Measurements from ENCODE around the gene TSC22D1. TPM values are rescaled to one million over a fixed set of nuclear protein-coding genes. Genes with fewer than 3 reads are reported as not detected.

Gene TSC22D1
- total RNA-seq, 4 donors from 2014 or later = 223 to 389 (median 262) TPM

DNA sequence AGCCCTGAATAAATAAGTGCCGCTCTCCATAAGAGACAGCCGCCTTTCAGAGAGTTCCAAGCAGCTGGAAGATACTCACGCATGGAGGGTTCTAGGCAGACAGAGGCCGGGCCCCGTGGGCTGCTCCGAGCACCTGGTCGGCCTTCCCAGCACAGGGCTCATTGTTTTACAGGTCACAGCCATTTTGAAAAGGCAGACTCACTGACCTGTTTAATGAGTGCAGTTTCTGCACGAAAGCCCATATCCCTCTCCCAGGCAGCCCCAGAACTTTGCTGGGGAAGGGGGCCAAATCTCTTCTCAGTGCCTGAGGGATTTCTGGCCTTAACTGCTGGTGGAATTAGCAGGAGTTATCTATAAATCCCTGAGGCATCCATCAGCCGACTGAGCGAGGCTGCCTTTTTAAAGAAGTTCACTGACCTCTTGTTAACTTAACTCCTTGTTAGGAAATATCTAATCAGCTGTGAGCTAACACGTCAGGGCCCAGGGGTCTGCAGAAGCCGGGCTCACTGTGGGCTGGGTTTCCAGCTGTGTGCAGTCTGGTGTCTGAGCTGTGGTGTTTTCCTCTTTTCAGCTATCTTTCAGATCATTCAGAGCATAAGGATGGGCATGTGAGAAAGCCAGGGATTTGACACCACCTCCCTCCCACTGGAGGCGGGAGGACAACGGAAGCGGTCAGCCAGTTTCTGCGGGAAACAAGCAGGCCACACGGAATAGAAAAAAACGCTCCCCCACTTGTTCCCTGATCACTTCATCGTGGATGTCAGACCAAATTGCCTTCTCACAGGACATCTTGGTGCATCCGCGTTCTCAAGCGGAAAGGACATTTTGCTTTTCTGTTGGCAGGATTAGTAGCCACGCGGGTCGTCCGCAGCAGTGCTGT is 179.2 kb downstream of the TSC22D1 start:
- peak overlapping the region in 1 of 2 donors; percentile 15 for H3K4me3 ChIP-seq
- H3K4me1 ChIP-seq = peaks cover 0 to 28% (median 5%) of the 10 kb centered on the region in 3 donors
- H3K36me3 ChIP-seq = no peaks in the 10 kb centered on the region
- H3K27me3 ChIP-seq = no peaks in the 10 kb centered on the region
- peak; percentile 56 for ATAC-seq
- H3K9me3 ChIP-seq = no peaks in the 10 kb centered on the region
- no peak for TF ChIP-seq CTCF (IDR thresholded peaks at IDR 0.05)
- TF ChIP-seq POLR2A (IDR thresholded peaks at IDR 0.05) = no peak
- no peak for TF ChIP-seq POLR2AphosphoS5 (IDR thresholded peaks at IDR 0.05)
- TF ChIP-seq EP300 (IDR thresholded peaks at IDR 0.05) = no peak
- peak overlapping the region in 3 of 4 donors; percentile 35 to 64 (median 47) for H3K27ac ChIP-seq
- WGBS, 2 donors (ENCODE audit: low coverage in 1 of 2) = 48 to 73% methylated on average over 5 to 13 of the region's 26 CpGs

- Histone ChIP-seq H3K36me3 (peaks cover 0 to 8% of the 10 kb centered on the region in 2 donors), H3K27me3 (no peaks in the 10 kb centered on the region), H3K9me3 (no peaks in the 10 kb centered on the region), H3K27ac (peak overlapping the region in 3 of 4 donors; percentile 35 to 64 (median 47)), H3K4me3 (no peak overlapping the region), H3K4me1 (peaks cover 0 to 28% (median 5%) of the 10 kb centered on the region in 3 donors)
- TF ChIP-seq POLR2A (IDR thresholded peaks at IDR 0.05) (no peak), POLR2AphosphoS5 (IDR thresholded peaks at IDR 0.05) (no peak), CTCF (IDR thresholded peaks at IDR 0.05) (no peak), EP300 (IDR thresholded peaks at IDR 0.05) (no peak)
- no peak for ATAC-seq
- WGBS, 2 donors (ENCODE audit: low coverage in 1 of 2) = 83 to 92% methylated on average over 6 to 8 of the region's 8 CpGs
Observed at GRCh38 chr13:44395976-44396694, 180.0 kb downstream of the TSC22D1 start.

GRCh38 chr13:44394658-44395057 is 181.5 kb downstream of the TSC22D1 start:
- peaks cover 0 to 28% (median 5%) of the 10 kb centered on the region in 3 donors for H3K4me1 ChIP-seq
- no peak overlapping the region for H3K27ac ChIP-seq
- H3K36me3 ChIP-seq = peaks cover 0 to 15% of the 10 kb centered on the region in 2 donors
- no peak overlapping the region for H3K4me3 ChIP-seq
- H3K27me3 ChIP-seq = no peaks in the 10 kb centered on the region
- no peaks in the 10 kb centered on the region for H3K9me3 ChIP-seq
- TF ChIP-seq POLR2A (IDR thresholded peaks at IDR 0.05) (no peak), POLR2AphosphoS5 (IDR thresholded peaks at IDR 0.05) (no peak), EP300 (IDR thresholded peaks at IDR 0.05) (no peak), CTCF (IDR thresholded peaks at IDR 0.05) (no peak)
- ATAC-seq = no peak

DNA sequence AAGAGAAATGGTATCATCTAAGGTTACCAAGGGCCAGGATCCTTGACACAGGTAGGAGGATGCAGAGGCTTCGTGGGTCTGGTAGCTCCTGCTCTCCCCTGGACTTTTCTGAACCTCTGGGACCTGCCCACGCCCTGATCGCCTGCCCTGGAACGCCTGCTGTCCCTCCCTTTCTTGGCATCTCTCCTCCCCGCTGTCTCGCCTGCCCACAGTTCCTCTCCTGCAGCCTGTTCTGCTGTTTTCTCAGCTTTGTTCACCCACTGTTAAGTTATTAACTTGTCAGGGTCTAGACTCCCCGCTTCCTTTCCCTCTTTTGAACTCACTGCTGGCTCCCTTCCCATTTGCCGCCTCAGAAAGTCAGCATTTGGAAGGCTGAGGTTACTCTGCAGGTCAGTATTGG is 182.7 kb downstream of the TSC22D1 start:
- H3K27ac ChIP-seq = no peak overlapping the region
- no peak for TF ChIP-seq POLR2A (IDR thresholded peaks at IDR 0.05)
- TF ChIP-seq CTCF (IDR thresholded peaks at IDR 0.05) = no peak
- no peak for TF ChIP-seq EP300 (IDR thresholded peaks at IDR 0.05)
- TF ChIP-seq POLR2AphosphoS5 (IDR thresholded peaks at IDR 0.05) = no peak
- H3K36me3 ChIP-seq = peaks cover 0 to 15% of the 10 kb centered on the region in 2 donors
- no peak for ATAC-seq
- no peak overlapping the region for H3K4me3 ChIP-seq
- 54 to 56% methylated on average over 5 to 8 of the region's 8 CpGs for WGBS, 2 donors (ENCODE audit: low coverage in 1 of 2)
- H3K9me3 ChIP-seq = no peaks in the 10 kb centered on the region
- H3K4me1 ChIP-seq = peaks cover 0 to 28% (median 5%) of the 10 kb centered on the region in 3 donors
- H3K27me3 ChIP-seq = no peaks in the 10 kb centered on the region
